ENCODE data around the gene SLC8A3.

The SLC8A3 gene

GRCh38 chr14:70069186-70069585 lies 119.6 kb downstream of the SLC8A3 start:
- DNase-seq (ENCODE audit: low read depth, low spot score), result no peak

DNA sequence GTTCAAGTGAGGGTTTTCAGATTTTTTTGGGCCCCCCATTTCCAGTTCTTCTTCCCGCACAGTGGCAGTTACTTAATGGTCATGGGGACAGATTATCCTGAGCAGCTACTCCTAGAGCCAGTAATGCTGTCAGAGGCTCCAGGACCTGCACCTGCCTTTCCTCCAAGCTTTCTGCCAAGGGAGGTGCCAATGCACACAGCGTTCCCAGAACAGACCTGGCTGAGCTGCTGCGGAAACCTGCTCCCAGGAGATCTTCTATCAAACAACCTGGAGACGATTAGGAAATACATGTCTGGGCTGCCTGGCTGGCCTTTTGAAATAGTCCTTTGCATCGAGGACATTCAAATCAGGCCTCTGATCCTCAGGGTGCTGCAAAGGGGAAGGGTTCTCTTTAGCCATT lies 120.9 kb downstream of the SLC8A3 start:
- no peak for DNase-seq (ENCODE audit: low read depth, low spot score)

DNA sequence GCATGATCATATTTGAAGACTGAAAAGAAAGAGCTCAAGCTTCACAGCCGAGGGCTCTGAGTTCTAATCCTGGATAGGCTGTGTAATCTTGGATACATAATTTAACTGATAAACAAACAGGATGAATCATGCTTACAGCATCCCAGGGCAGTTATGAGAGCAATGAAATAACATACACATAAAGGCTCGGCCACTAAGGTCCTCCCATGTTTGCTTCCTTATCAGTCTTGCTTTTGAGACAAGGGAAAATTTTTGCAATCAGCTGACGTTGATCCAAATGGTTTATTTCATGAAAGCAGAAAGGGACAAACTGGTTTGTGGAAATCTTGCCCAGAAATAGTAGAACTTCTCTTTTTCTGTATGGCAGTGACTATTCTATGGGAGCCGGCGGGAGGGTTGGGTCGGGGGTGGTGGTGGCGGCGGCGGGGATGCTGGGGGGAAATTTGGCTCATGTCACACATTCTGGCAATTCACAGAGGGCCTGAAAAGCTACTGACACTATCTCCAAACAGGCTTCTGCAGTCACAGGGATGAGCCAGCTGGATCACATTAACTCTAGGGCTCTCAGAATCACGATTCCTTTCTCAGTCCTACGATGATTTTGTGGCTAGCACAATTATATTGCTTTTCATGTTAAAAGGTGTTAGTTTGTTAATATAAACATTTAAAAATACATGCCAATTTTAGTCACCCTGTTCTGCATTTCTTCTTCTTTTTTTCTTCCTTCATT lies 124.5 kb downstream of the SLC8A3 start:
- no peak for DNase-seq (ENCODE audit: low read depth, low spot score)

GRCh38 chr14:70061108-70061507 lies 127.6 kb downstream of the SLC8A3 start:
- no peak for DNase-seq (ENCODE audit: low read depth, low spot score)

DNA sequence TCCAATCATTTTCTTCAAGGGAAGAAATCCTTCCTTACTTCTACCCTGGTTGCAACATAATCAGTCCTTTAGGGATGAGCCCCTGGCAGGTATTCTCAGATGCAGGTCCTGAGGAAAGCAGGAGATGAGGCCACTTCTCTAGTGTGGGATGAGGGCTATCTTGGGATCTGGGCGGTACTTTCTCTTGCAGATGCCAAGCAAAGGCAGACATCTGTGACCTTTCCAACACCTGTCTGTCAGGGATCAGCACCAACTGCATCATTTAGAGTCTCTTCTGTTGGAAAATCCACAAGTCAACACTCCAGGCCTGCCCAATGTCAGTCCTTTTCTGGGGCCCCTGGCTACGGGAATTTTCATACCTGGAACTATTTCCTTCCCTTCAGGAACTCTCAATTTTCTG lies 129.2 kb downstream of the SLC8A3 start:
- no peak for DNase-seq (ENCODE audit: low read depth, low spot score)

DNA sequence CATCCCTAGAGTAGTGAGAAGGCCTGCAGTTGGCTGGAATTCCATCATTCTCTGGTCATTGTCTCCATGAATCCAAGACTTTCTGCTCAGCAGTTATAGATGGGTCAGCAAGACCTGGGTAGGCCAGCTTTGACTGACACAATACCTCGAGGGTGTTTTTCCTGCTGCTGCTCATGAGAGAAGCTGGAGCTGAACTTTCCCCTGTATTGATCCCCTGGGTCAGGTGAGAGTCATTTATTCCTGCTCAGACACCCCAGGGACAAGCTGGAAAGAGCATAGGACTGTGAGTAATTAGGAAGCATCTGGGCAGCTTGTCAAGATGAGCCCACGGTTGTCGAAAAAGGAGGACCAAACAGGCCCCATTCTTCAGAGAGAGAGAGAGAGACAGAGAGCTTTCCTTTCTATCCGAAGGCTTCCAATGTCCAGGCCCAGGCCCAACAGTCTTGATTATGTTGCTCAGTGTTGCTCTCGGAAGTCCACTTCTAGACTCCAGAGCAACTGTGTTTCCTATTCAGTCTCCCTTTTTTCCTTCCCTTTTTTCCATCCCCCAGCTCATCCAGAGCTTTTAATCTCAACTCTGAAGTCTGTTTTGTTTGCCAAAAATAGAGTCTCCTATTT lies 131.1 kb downstream of the SLC8A3 start:
- DNase-seq (ENCODE audit: low read depth, low spot score), result no peak

- DNase-seq (ENCODE audit: low read depth, low spot score), result peak; percentile 7
Observed at GRCh38 chr14:70052990-70053389, 135.8 kb downstream of the SLC8A3 start.

DNA sequence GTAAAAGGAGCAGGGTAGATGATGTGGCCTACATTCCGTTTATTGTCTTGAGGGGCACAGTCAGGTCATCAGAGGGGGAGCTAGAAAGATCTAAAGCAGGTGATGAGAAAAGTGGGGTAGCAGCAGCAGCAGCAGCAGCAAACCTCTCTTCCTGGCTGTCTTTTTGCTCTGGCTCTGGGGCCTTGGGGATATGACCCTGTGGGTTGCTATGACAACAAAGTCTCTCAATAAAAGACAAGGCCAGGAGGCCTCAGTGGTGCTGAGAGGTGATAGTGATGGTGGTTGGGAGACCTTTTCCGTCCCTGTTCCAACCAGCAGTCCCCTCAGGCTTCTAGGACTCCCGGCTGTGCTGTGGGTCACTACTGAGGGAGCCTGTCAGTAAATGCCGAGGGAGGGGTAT lies 138.6 kb downstream of the SLC8A3 start:
- no peak for DNase-seq (ENCODE audit: low read depth, low spot score)

GRCh38 chr14:70049605-70050004 lies 139.1 kb downstream of the SLC8A3 start:
- no peak for DNase-seq (ENCODE audit: low read depth, low spot score)

GRCh38 chr14:70048313-70048654 lies 140.5 kb downstream of the SLC8A3 start:
- DNase-seq (ENCODE audit: low read depth, low spot score), result no peak

DNA sequence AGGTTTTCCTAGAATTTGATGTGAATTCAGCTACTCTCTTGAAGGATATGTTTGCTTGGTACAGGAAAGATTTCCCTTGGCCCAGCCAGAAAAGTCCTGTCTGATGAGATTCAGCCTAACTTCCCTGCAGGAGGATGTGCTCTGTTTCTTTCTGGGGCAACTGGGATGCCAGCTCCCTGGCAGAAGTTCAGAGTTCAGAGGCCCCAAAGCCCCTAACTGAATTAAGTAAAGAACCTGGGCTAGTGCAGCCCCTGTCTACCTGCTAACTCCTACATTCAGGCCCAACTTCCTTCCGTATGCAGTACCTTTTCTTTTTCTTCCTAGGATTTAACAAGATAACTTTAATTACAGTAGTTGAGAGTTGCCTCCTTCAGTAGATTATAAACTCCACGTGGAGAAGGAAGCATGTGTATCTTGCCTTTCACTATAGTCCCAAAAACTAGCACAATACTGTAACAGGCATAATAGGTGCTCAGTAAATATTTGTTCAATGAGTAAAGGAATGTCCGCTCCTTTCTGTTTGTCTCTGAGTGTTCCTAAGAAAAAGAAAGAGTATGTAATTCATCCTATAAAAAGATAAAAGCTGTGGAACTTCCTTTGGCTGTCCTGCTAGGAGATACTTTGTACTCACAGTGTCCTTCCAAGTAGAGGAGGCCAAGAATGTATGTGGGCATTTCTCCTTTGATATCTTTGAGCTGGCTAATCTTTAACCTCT lies 141.0 kb downstream of the SLC8A3 start:
- DNase-seq (ENCODE audit: low read depth, low spot score), result no peak

DNA sequence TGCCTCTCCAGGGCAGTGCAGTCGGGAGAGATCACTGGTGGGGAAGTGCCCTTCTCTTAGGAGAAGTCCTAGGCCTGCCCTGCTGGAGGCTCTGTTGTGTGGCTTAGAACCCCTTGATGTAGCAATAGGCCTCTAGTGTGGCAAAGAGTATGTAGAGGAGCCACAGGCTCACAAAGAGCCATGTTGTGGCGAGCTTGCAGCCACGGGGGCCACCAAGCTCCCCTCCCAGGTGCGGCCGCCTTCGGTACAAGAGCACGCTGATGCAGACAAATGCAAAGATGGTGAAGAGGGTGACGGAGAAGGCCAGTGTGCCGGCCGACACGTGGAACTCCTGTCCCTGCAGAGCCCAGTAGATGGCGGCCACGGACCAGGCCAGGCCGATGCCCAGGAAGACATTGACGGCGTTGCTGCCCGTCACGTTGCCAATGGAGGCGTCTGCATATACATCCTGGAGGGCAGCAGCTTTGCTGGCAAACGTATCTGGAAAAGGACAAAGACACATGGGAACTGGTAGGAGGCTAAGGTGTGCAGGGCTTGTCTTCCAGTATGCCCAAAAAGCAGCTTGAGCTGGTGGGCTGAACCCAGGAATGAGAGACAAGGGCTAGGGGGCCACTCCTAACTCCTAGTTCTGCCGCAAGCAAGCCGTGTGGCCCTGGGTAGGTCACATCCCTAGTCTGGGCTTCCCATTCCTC lies 142.8 kb downstream of the SLC8A3 start:
- no peak for DNase-seq (ENCODE audit: low read depth, low spot score)

DNA sequence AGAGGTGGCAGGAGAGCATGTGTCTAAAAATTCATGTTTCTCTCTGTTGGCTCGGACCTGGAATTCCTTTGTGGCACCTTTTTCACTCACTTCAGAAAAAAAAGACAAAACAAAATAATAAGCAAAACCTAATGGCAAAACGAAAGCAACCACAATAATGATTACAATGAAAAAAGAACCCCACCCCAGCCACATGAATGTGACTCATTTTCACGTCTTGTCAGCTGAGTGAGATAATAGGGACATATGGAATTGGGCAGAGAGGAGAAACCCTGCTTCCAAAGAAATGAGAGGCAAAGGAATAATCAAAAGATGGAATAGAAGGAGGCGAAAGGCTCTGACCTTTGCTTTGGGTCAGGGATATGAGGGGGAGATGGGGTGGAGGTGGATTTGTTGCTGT lies 143.4 kb downstream of the SLC8A3 start:
- no peak for DNase-seq (ENCODE audit: low read depth, low spot score)

- DNase-seq (ENCODE audit: low read depth, low spot score), result no peak
Observed at GRCh38 chr14:70043001-70043400, 145.8 kb downstream of the SLC8A3 start.

GRCh38 chr14:70036665-70037064 lies 152.1 kb downstream of the SLC8A3 start:
- no peak for DNase-seq (ENCODE audit: low read depth, low spot score)

DNA sequence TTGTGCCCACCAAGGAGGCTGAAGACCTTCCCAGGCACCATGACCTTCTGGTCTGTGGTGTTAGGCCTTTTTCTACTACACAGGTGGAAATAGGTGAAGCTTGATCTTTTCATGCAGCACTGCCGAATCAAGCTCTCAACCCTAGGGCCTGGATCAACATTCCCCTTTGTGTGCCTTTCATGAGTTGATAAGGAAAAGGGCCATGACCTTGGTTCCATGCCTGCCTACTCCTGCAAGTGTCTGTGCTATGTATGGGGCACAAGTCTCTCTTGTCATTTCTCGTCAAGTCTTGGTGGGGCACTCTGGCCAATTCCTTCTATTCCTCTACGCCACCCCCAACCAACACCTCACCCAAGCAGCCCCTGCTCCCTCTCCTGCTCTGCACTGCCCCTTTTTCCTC lies 154.5 kb downstream of the SLC8A3 start:
- DNase-seq (ENCODE audit: low read depth, low spot score), result no peak

GRCh38 chr14:70033561-70033960 lies 155.2 kb downstream of the SLC8A3 start:
- DNase-seq (ENCODE audit: low read depth, low spot score), result no peak

- no peak for DNase-seq (ENCODE audit: low read depth, low spot score)
Observed at GRCh38 chr14:70033116-70033515, 155.6 kb downstream of the SLC8A3 start.

GRCh38 chr14:70032447-70032846 lies 156.3 kb downstream of the SLC8A3 start:
- no peak for DNase-seq (ENCODE audit: low read depth, low spot score)

GRCh38 chr14:70032016-70032415 lies 156.7 kb downstream of the SLC8A3 start:
- DNase-seq (ENCODE audit: low read depth, low spot score), result no peak

DNA sequence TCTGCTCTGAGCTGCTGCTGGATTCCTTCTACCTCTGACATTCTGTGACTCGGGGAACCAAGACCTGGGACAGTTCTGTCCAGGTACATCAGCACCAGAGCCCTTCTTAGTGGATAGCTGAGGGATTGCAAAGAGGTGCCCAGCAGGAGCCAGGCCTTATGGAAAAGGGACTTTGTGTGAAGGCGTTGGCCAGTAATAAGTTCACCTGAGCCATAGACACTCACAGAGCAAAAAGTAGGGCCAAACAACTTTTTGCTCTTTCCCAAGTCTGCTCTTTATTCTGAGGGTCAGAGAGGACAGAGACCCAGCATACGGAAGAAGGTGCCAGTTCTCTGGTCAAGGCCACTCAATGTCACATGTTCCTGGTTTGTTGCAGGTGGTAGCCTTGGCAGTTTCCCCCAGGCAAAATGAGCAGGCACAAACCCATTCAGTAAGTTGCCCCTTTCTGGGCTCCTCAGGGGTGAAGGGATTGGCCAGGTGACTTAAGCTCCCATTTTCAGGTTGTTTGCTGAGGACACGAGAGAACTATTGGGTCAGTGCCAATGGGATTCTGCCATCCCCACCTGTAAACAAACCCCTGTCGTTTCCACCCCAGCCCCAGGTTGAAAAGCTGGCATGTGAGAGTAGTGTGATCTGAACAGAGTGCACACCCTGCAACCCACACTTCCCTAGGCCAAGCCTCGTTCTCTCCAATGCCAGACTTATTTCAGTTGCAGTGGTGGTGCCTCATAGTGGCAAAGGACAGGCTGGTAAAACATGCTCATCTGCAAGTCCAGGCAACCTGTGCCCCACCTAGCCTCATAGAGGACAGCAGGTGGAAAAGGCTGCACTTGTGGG lies 159.2 kb downstream of the SLC8A3 start:
- no peak for DNase-seq (ENCODE audit: low read depth, low spot score)

All from smooth muscle cell of the brain vasculature (primary cell).